ENCODE measurements around the gene OR4B1. TPM values are rescaled to one million over a fixed set of nuclear protein-coding genes. Genes with fewer than 3 reads are reported as not detected.

Gene OR4B1
- total and polyA plus RNA-seq, 9 donors: not detected

DNA sequence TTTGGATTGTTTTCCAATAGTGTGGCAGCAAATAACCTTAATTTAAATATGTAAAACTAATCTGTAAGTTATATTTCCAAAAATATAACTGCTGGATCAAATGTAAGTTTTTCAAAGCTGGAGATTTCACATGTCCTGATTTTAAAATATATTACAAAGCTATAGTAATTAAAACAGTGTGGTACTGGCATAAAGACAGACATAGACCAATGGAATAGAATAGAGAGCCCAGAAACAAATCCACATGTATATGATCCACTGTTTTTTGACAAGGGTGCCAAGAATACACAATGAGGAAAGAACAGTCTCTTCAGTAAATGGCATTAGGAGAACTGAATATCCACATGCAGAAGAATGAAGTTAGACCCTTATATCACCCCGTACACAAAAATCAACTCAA, 32.3 kb downstream of the OR4B1 start:
- Histone ChIP-seq H3K27me3 (no peaks in the 10 kb centered on the region), H3K36me3 (no peaks in the 10 kb centered on the region), H3K4me1 (ENCODE audit: insufficient read depth) (no peaks in the 10 kb centered on the region), H3K4me3 (no peak overlapping the region), H3K9me3 (no peaks in the 10 kb centered on the region), H3K27ac (no peak overlapping the region)
- no peak for DNase-seq
- intact Hi-C loops (cut with DNase I): no loop called here
- 82 to 94% (median 89%) methylated on average over 1 of the region's 1 CpG for WGBS, 3 donors
- TF ChIP-seq, protein P1, sequence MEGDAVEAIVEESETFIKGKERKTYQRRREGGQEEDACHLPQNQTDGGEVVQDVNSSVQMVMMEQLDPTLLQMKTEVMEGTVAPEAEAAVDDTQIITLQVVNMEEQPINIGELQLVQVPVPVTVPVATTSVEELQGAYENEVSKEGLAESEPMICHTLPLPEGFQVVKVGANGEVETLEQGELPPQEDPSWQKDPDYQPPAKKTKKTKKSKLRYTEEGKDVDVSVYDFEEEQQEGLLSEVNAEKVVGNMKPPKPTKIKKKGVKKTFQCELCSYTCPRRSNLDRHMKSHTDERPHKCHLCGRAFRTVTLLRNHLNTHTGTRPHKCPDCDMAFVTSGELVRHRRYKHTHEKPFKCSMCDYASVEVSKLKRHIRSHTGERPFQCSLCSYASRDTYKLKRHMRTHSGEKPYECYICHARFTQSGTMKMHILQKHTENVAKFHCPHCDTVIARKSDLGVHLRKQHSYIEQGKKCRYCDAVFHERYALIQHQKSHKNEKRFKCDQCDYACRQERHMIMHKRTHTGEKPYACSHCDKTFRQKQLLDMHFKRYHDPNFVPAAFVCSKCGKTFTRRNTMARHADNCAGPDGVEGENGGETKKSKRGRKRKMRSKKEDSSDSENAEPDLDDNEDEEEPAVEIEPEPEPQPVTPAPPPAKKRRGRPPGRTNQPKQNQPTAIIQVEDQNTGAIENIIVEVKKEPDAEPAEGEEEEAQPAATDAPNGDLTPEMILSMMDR (IDR thresholded peaks at IDR 0.05): no peak
- no peak for TF ChIP-seq POLR2A (IDR thresholded peaks at IDR 0.05)
- TF ChIP-seq EP300 (IDR thresholded peaks at IDR 0.05): no peak

DNA sequence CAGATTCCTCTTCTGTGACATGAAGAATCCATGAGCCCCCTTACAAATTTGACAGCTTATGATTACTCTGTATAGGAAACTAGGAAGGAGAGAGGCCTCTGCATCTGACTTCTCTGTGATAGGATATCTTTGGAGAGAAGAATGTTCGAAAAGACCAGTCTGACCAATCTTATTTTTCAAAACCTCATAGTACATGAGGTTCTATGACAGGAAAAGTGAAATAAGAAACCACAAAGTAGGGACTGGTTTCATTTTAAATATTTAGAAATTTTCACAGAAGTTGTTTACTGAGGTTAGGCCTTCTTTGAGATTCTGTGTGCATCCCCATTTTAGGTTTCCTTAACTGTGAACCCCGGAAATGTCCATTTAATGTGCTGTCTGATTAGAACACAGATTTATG, 45.0 kb downstream of the OR4B1 start:
- WGBS, 3 donors: 66 to 80% (median 76%) methylated on average over 2 of the region's 2 CpGs
- H3K27ac ChIP-seq: no peak overlapping the region
- TF ChIP-seq, protein P1 (IDR thresholded peaks at IDR 0.05): no peak
- TF ChIP-seq EP300 (IDR thresholded peaks at IDR 0.05): no peak
- no peak for TF ChIP-seq POLR2A (IDR thresholded peaks at IDR 0.05)

DNA sequence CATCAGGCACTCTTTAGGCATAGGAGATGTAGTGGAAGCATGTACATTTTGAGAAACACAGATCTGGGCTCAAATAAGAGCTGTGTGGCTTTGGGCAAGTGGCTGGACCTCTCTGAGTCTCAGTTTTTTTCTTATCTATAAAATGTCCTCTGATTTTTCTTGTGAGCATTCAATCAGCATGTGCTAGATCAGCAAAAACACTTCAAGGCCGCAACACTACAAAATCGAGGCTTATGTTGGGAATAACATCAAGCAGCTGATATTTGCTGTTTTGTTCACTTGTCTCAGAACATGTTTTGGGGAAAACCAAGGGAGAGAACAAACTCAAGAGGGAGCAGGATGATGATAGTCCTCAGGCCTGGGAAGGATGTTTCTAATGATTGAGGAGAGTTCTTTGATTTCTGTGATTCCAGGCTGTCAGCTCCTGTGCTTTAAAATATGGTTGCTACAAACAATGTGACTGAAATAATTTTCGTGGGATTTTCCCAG, 46.9 kb downstream of the OR4B1 start, which contains the start of gene OR4X1:
TSS of gene OR4X1 (plus strand) at position 439 of the 489 bp plus-strand sequence. CDS start at position 439, 0 bp downstream.
- intact Hi-C loops (cut with DNase I): no loop called here
- H3K27ac ChIP-seq: no peak within 1 kb of the TSS
- no peak for DNase-seq
- H3K36me3 ChIP-seq: no peaks in the 10 kb centered on the region
- TF ChIP-seq, protein P1 (IDR thresholded peaks at IDR 0.05): no peak
- TF ChIP-seq POLR2A (IDR thresholded peaks at IDR 0.05) (no peak), EP300 (IDR thresholded peaks at IDR 0.05) (no peak)
- H3K4me1 ChIP-seq (ENCODE audit: insufficient read depth): no peaks in the 10 kb centered on the region
- no peak within 1 kb of the TSS for H3K4me3 ChIP-seq
- WGBS, 3 donors: 22 to 33% (median 26%) methylated on average over 3 of the region's 3 CpGs
- H3K9me3 ChIP-seq: peaks cover 0 to 3% of the 10 kb centered on the region in 2 donors
- no peaks in the 10 kb centered on the region for H3K27me3 ChIP-seq

More for the DNA sequence above, 45.0 kb downstream of the OR4B1 start:
- Histone ChIP-seq H3K9me3 (no peaks in the 10 kb centered on the region), H3K4me1 (ENCODE audit: insufficient read depth) (no peaks in the 10 kb centered on the region), H3K4me3 (no peak overlapping the region), H3K27me3 (no peaks in the 10 kb centered on the region), H3K36me3 (no peaks in the 10 kb centered on the region)
- intact Hi-C loops (cut with DNase I): no loop called here
- DNase-seq: no peak

Other genes with a start within 250 kb of the OR4B1 start
- 10 to 100 TPM in 1 of 7 donors, 1 to 10 TPM in 6; 3.3 to 16.1 (median 5.5) TPM for gene PTPRJ, start 236.3 kb upstream of the OR4B1 start, total RNA-seq
- 1 to 10 TPM; 1.6 to 6.0 TPM for gene PTPRJ, start 236.3 kb upstream of the OR4B1 start, polyA plus RNA-seq
- not detected for gene OR4X2, start 28.3 kb downstream of the OR4B1 start, total RNA-seq
- not detected for gene OR4X2, start 28.3 kb downstream of the OR4B1 start, polyA plus RNA-seq
- gene OR4X1, start 47.1 kb downstream of the OR4B1 start, total RNA-seq: not detected
- not detected for gene OR4X1, start 47.1 kb downstream of the OR4B1 start, polyA plus RNA-seq
- not detected for gene OR4S1, start 89.4 kb downstream of the OR4B1 start, total RNA-seq
- not detected for gene OR4S1, start 89.4 kb downstream of the OR4B1 start, polyA plus RNA-seq
- not detected for gene OR4C3, start 108.1 kb downstream of the OR4B1 start, total RNA-seq
- not detected for gene OR4C3, start 108.1 kb downstream of the OR4B1 start, polyA plus RNA-seq
- gene OR4C5, start 149.7 kb downstream of the OR4B1 start, total RNA-seq: not detected
- not detected for gene OR4C5, start 149.7 kb downstream of the OR4B1 start, polyA plus RNA-seq

All from ovary (tissue), 9 donors.